ENCODE measurements around the gene NID1. TPM values are rescaled to one million over a fixed set of nuclear protein-coding genes. Genes with fewer than 3 reads are reported as not detected.
A peak's percentile ranks its signal among the peaks of the same experiment; 100 is the strongest.

NID1 gene
- total and polyA plus RNA-seq, 12 donors, result 26.0 to 216 (median 82.5) TPM

GRCh38 chr1:235955777-235956176 is 109.1 kb downstream of the NID1 start:
- TF ChIP-seq CTCF (IDR thresholded peaks at IDR 0.05), result no peak
- TF ChIP-seq POLR2A (IDR thresholded peaks at IDR 0.05), result no peak
- Histone ChIP-seq H3K9me3 (replicated peaks in 1 of 3) (no peaks in the 10 kb centered on the region), H3K4me3 (no peak overlapping the region), H3K27me3 (no peaks in the 10 kb centered on the region), H3K36me3 (replicated peaks in 1 of 2) (no peaks in the 10 kb centered on the region), H3K27ac (no peak overlapping the region), H3K4me1 (replicated peaks in 1 of 2) (no peaks in the 10 kb centered on the region)
- no peak for DNase-seq
- 76 to 81% (median 80%) methylated on average over 4 of the region's 4 CpGs for WGBS, 4 donors
- intact Hi-C loops (cut with DNase I), result no loop called here

- peak in 2 of 7 donors; percentile 24 to 26 for DNase-seq
- Histone ChIP-seq H3K4me3 (no peak overlapping the region), H3K36me3 (replicated peaks in 1 of 2) (no peaks in the 10 kb centered on the region), H3K9me3 (replicated peaks in 1 of 3) (no peaks in the 10 kb centered on the region), H3K27ac (no peak overlapping the region), H3K4me1 (replicated peaks in 1 of 2) (no peaks in the 10 kb centered on the region), H3K27me3 (no peaks in the 10 kb centered on the region)
- TF ChIP-seq POLR2A (IDR thresholded peaks at IDR 0.05), result no peak
- no peak for TF ChIP-seq CTCF (IDR thresholded peaks at IDR 0.05)
- intact Hi-C loops (cut with DNase I), result no loop called here
- 68 to 77% (median 74%) methylated on average over 8 to 11 of the region's 11 CpGs for WGBS, 4 donors
These were observed 110.3 kb downstream of the NID1 start for GRCh38 chr1:235954306-235955283.

GRCh38 chr1:235953801-235954200 is 111.1 kb downstream of the NID1 start:
- no peaks in the 10 kb centered on the region for H3K27me3 ChIP-seq
- no peaks in the 10 kb centered on the region for H3K9me3 ChIP-seq (replicated peaks in 1 of 3)
- WGBS, 4 donors, result 83 to 97% (median 90%) methylated on average over 2 of the region's 2 CpGs
- intact Hi-C loops (cut with DNase I), result no loop called here
- no peaks in the 10 kb centered on the region for H3K36me3 ChIP-seq (replicated peaks in 1 of 2)
- no peak overlapping the region for H3K4me3 ChIP-seq
- H3K27ac ChIP-seq, result no peak overlapping the region
- no peak for TF ChIP-seq POLR2A (IDR thresholded peaks at IDR 0.05)
- no peak for TF ChIP-seq CTCF (IDR thresholded peaks at IDR 0.05)
- DNase-seq, result no peak
- H3K4me1 ChIP-seq (replicated peaks in 1 of 2), result no peaks in the 10 kb centered on the region

- TF ChIP-seq CTCF (IDR thresholded peaks at IDR 0.05) (no peak), POLR2A (IDR thresholded peaks at IDR 0.05) (no peak)
- no peak overlapping the region for H3K4me3 ChIP-seq
- H3K27ac ChIP-seq, result no peak overlapping the region
- 80 to 82% (median 81%) methylated on average over 4 of the region's 4 CpGs for WGBS, 4 donors
- H3K27me3 ChIP-seq, result no peaks in the 10 kb centered on the region
- no peaks in the 10 kb centered on the region for H3K9me3 ChIP-seq (replicated peaks in 1 of 3)
- DNase-seq, result no peak
- H3K4me1 ChIP-seq (replicated peaks in 1 of 2), result no peaks in the 10 kb centered on the region
- H3K36me3 ChIP-seq (replicated peaks in 1 of 2), result no peaks in the 10 kb centered on the region
- intact Hi-C loops (cut with DNase I), result no loop called here
These were observed 111.8 kb downstream of the NID1 start for GRCh38 chr1:235952950-235953615.
